ENCODE data around the gene SLC2A13.
"Not testable (repeated sequence)": the region's sequence is repeated elsewhere in the genome, so short reads cannot be mapped to it uniquely, and the experiment has no call there.

SLC2A13 gene

DNA sequence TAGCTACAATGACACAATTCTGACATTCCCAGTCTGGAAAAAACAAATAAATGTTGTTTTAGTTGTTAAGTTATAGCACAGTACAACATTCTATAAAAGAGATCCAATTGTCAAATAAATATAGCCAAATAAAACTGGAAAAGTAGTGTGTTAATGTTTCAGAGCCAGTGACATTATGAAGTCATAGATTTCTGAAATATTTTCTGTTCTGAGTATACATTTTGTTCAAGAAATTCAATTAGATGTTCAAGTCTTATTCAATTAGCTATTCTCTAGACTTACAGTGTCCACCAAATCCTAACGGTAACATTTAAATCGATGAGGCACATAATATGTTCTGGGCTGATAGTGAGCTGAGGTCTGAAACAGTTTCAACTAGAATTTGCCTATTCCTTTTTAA lies 290.1 kb downstream of the SLC2A13 start:
- no peaks in the 10 kb centered on the region for H3K36me3 ChIP-seq (ENCODE audit: control insufficient read depth, low read depth, low read length)
- H3K4me1 ChIP-seq (ENCODE audit: control insufficient read depth, low read depth, low read length): no peaks in the 10 kb centered on the region
- no peak overlapping the region for H3K4me3 ChIP-seq (ENCODE audit: low read length)
- no peak overlapping the region for H3K9ac ChIP-seq (ENCODE audit: low read length)
- peaks cover under 1% of the 10 kb centered on the region for H3K9me3 ChIP-seq (ENCODE audit: control insufficient read depth, low read depth, low read length)
- H3K27ac ChIP-seq (ENCODE audit: low read length): no peak overlapping the region
- H3K27me3 ChIP-seq (ENCODE audit: control insufficient read depth, insufficient read depth, low read length): no peaks in the 10 kb centered on the region

- Histone ChIP-seq H3K4me1 (ENCODE audit: control insufficient read depth, low read depth, low read length) (no peaks in the 10 kb centered on the region), H3K27me3 (ENCODE audit: control insufficient read depth, insufficient read depth, low read length) (no peaks in the 10 kb centered on the region), H3K9me3 (ENCODE audit: control insufficient read depth, low read depth, low read length) (peaks cover 3% of the 10 kb centered on the region), H3K9ac (ENCODE audit: low read length) (no peak overlapping the region), H3K4me3 (ENCODE audit: low read length) (no peak overlapping the region), H3K27ac (ENCODE audit: low read length) (no peak overlapping the region), H3K36me3 (ENCODE audit: control insufficient read depth, low read depth, low read length) (no peaks in the 10 kb centered on the region)
Observed at GRCh38 chr12:39814626-39815025, 291.3 kb downstream of the SLC2A13 start.

DNA sequence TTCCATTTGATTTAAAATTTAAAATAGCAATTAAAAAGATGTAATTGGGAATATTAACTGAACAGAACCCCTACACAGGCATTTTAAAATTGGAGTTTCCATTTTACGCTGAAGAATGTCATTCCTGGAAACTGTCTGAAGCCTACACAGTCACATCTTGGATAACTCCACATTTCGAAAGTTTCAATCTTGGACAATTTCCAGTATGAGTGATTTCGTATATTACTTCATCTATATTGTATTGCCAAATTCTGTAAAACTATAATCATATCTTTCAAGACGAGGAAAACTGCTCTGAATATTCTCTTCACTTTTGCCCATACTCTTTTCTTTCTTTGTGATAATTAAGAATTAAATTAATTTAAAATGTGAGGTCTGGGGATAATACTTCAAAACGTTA lies 292.1 kb downstream of the SLC2A13 start:
- H3K4me1 ChIP-seq (ENCODE audit: control insufficient read depth, low read depth, low read length): no peaks in the 10 kb centered on the region
- no peaks in the 10 kb centered on the region for H3K36me3 ChIP-seq (ENCODE audit: control insufficient read depth, low read depth, low read length)
- no peak overlapping the region for H3K9ac ChIP-seq (ENCODE audit: low read length)
- no peak overlapping the region for H3K27ac ChIP-seq (ENCODE audit: low read length)
- peaks cover 3% of the 10 kb centered on the region for H3K9me3 ChIP-seq (ENCODE audit: control insufficient read depth, low read depth, low read length)
- H3K4me3 ChIP-seq (ENCODE audit: low read length): no peak overlapping the region
- no peaks in the 10 kb centered on the region for H3K27me3 ChIP-seq (ENCODE audit: control insufficient read depth, insufficient read depth, low read length)

- not testable (repeated sequence) for H3K4me3 ChIP-seq (ENCODE audit: low read length); H3K9ac ChIP-seq (ENCODE audit: low read length); H3K4me1 ChIP-seq (ENCODE audit: control insufficient read depth, low read depth, low read length); H3K9me3 ChIP-seq (ENCODE audit: control insufficient read depth, low read depth, low read length); H3K27me3 ChIP-seq (ENCODE audit: control insufficient read depth, insufficient read depth, low read length); H3K36me3 ChIP-seq (ENCODE audit: control insufficient read depth, low read depth, low read length); H3K27ac ChIP-seq (ENCODE audit: low read length)
Observed at GRCh38 chr12:39812456-39812855, 293.4 kb downstream of the SLC2A13 start.

GRCh38 chr12:39807043-39807442 lies 298.8 kb downstream of the SLC2A13 start:
- peaks cover 3% of the 10 kb centered on the region for H3K9me3 ChIP-seq (ENCODE audit: control insufficient read depth, low read depth, low read length)
- peaks cover 3% of the 10 kb centered on the region for H3K4me1 ChIP-seq (ENCODE audit: control insufficient read depth, low read depth, low read length)
- H3K4me3 ChIP-seq (ENCODE audit: low read length): no peak overlapping the region
- H3K9ac ChIP-seq (ENCODE audit: low read length): no peak overlapping the region
- no peaks in the 10 kb centered on the region for H3K36me3 ChIP-seq (ENCODE audit: control insufficient read depth, low read depth, low read length)
- no peaks in the 10 kb centered on the region for H3K27me3 ChIP-seq (ENCODE audit: control insufficient read depth, insufficient read depth, low read length)
- no peak overlapping the region for H3K27ac ChIP-seq (ENCODE audit: low read length)

DNA sequence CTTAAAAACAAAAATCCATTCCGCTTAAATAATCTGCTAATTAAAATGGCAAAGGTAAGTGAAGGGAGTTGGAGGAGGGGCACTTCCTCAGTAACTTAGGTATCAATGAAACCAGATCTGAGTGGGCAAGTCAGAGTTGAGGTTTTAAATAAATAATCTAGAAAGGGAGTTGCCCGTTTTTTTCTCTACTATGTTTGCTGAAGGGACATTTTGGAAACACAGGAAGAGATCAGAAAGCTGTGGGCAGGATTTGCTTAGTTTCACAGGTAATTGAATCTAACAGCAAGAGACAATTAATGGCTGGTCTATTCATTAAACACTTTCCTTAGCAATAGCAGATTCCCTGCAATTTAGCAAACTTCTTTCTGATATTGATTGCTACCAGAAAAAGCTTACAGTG lies 300.2 kb downstream of the SLC2A13 start:
- H3K36me3 ChIP-seq (ENCODE audit: control insufficient read depth, low read depth, low read length): no peaks in the 10 kb centered on the region
- H3K4me1 ChIP-seq (ENCODE audit: control insufficient read depth, low read depth, low read length): peaks cover 3% of the 10 kb centered on the region
- H3K27ac ChIP-seq (ENCODE audit: low read length): no peak overlapping the region
- peaks cover 2% of the 10 kb centered on the region for H3K9me3 ChIP-seq (ENCODE audit: control insufficient read depth, low read depth, low read length)
- H3K9ac ChIP-seq (ENCODE audit: low read length): no peak overlapping the region
- H3K27me3 ChIP-seq (ENCODE audit: control insufficient read depth, insufficient read depth, low read length): no peaks in the 10 kb centered on the region
- no peak overlapping the region for H3K4me3 ChIP-seq (ENCODE audit: low read length)

DNA sequence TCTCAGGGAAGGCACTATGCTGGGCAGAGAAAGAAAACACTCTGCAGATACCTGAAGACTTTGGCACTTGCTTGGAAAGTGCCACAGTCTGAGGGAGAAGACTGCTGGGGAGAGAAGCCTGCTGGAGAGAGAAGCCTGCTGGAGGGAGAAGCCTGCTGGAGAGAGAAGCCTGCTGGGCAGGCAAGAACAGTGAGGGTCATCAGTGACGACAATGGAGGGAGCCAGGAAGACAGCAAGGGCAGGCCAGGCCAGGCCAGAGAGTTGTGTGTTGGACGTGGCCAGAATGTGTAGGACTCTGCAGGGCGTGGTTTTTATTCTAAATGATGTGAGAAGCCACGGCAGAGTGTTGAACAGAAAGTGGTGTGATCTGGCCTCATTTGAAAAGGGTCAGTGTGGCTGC lies 301.0 kb downstream of the SLC2A13 start:
- H3K4me1 ChIP-seq (ENCODE audit: control insufficient read depth, low read depth, low read length): peaks cover 3% of the 10 kb centered on the region
- H3K27ac ChIP-seq (ENCODE audit: low read length): no peak overlapping the region

DNA sequence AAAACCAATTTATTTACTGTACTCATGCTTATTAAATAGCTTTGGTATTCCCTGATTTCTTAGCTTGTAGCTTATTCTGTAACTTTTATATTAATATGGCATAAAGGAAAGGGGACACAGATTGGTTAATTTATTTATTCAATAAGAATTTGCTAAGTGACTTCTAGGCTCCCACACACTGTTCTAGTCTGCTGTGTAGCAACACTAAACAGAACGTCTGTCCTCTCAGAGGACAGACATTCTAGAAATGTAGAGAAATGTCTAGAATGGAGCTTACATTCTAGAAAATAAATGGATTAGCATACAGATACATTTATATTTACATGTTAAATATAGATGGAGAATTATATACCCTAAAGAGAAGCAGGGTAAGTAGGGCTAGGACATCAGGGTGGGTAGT lies 301.4 kb downstream of the SLC2A13 start:
- Histone ChIP-seq H3K27me3 (ENCODE audit: control insufficient read depth, insufficient read depth, low read length) (no peaks in the 10 kb centered on the region), H3K36me3 (ENCODE audit: control insufficient read depth, low read depth, low read length) (no peaks in the 10 kb centered on the region), H3K4me3 (ENCODE audit: low read length) (no peak overlapping the region), H3K9me3 (ENCODE audit: control insufficient read depth, low read depth, low read length) (no peaks in the 10 kb centered on the region), H3K9ac (ENCODE audit: low read length) (no peak overlapping the region), H3K27ac (ENCODE audit: low read length) (no peak overlapping the region), H3K4me1 (ENCODE audit: control insufficient read depth, low read depth, low read length) (peaks cover 3% of the 10 kb centered on the region)

More for the DNA sequence above, 301.0 kb downstream of the SLC2A13 start:
- Histone ChIP-seq H3K4me3 (ENCODE audit: low read length) (no peak overlapping the region), H3K9ac (ENCODE audit: low read length) (no peak overlapping the region), H3K36me3 (ENCODE audit: control insufficient read depth, low read depth, low read length) (no peaks in the 10 kb centered on the region), H3K9me3 (ENCODE audit: control insufficient read depth, low read depth, low read length) (no peaks in the 10 kb centered on the region), H3K27me3 (ENCODE audit: control insufficient read depth, insufficient read depth, low read length) (no peaks in the 10 kb centered on the region)

DNA sequence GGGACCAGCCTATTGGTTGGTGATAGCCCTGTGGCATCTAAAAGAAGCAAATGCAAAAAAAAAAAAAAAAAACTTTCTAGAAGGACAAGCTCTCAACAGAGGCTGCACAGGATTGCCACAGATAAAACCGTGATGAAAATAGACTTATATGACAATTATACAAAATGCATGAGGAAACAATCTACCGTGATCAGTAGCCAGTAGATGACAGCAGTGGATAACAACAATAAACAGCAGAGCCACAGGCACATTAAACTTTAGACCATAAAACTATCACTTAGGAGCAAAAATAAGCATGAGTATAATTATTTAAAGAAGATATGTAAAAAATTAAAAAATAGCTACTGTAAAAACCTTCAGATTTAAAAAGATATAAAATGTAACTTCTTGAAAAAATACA lies 302.7 kb downstream of the SLC2A13 start:
- no peak overlapping the region for H3K9ac ChIP-seq (ENCODE audit: low read length)
- H3K4me3 ChIP-seq (ENCODE audit: low read length): no peak overlapping the region
- no peaks in the 10 kb centered on the region for H3K27me3 ChIP-seq (ENCODE audit: control insufficient read depth, insufficient read depth, low read length)
- H3K4me1 ChIP-seq (ENCODE audit: control insufficient read depth, low read depth, low read length): peaks cover 3% of the 10 kb centered on the region
- H3K27ac ChIP-seq (ENCODE audit: low read length): no peak overlapping the region
- H3K9me3 ChIP-seq (ENCODE audit: control insufficient read depth, low read depth, low read length): no peaks in the 10 kb centered on the region
- H3K36me3 ChIP-seq (ENCODE audit: control insufficient read depth, low read depth, low read length): no peaks in the 10 kb centered on the region

- H3K9me3 ChIP-seq (ENCODE audit: control insufficient read depth, low read depth, low read length): no peaks in the 10 kb centered on the region
- no peak overlapping the region for H3K4me3 ChIP-seq (ENCODE audit: low read length)
- no peaks in the 10 kb centered on the region for H3K27me3 ChIP-seq (ENCODE audit: control insufficient read depth, insufficient read depth, low read length)
- H3K27ac ChIP-seq (ENCODE audit: low read length): no peak overlapping the region
- H3K4me1 ChIP-seq (ENCODE audit: control insufficient read depth, low read depth, low read length): no peaks in the 10 kb centered on the region
- no peak overlapping the region for H3K9ac ChIP-seq (ENCODE audit: low read length)
- no peaks in the 10 kb centered on the region for H3K36me3 ChIP-seq (ENCODE audit: control insufficient read depth, low read depth, low read length)
Observed at GRCh38 chr12:39798977-39799376, 306.9 kb downstream of the SLC2A13 start.

DNA sequence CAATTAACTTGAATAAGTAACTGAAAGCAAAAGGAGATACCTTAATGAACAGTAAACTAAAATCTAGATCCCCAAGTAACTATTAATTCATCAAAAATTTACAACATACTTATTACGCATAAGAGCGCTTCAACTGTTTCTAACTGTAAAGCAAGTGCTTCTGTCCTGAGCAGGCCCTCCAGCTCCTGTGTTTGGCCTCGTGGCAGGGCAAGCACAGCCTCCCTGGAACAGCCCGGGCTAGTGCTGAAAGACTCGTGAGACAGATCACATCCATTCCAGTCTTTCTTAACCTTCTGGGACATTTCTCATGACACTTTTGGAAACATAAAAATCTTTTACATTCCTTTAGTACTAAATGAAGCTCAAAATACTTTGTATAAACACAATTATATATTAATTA lies 307.5 kb downstream of the SLC2A13 start:
- no peaks in the 10 kb centered on the region for H3K27me3 ChIP-seq (ENCODE audit: control insufficient read depth, insufficient read depth, low read length)
- H3K4me1 ChIP-seq (ENCODE audit: control insufficient read depth, low read depth, low read length): no peaks in the 10 kb centered on the region
- H3K27ac ChIP-seq (ENCODE audit: low read length): no peak overlapping the region
- H3K36me3 ChIP-seq (ENCODE audit: control insufficient read depth, low read depth, low read length): no peaks in the 10 kb centered on the region
- no peak overlapping the region for H3K9ac ChIP-seq (ENCODE audit: low read length)
- H3K4me3 ChIP-seq (ENCODE audit: low read length): no peak overlapping the region
- no peaks in the 10 kb centered on the region for H3K9me3 ChIP-seq (ENCODE audit: control insufficient read depth, low read depth, low read length)

GRCh38 chr12:39795481-39795880 lies 310.4 kb downstream of the SLC2A13 start:
- Histone ChIP-seq H3K27me3 (ENCODE audit: control insufficient read depth, insufficient read depth, low read length) (no peaks in the 10 kb centered on the region), H3K9ac (ENCODE audit: low read length) (no peak overlapping the region), H3K9me3 (ENCODE audit: control insufficient read depth, low read depth, low read length) (no peaks in the 10 kb centered on the region), H3K4me1 (ENCODE audit: control insufficient read depth, low read depth, low read length) (no peaks in the 10 kb centered on the region), H3K4me3 (ENCODE audit: low read length) (no peak overlapping the region), H3K36me3 (ENCODE audit: control insufficient read depth, low read depth, low read length) (no peaks in the 10 kb centered on the region), H3K27ac (ENCODE audit: low read length) (no peak overlapping the region)
